Activated T-cell treated with anti-CD3 and anti-CD28 coated beads for 24 hours (primary cell): ENCODE measurements around the gene CEP76.
"Not testable (repeated sequence)": the region's sequence is repeated elsewhere in the genome, so short reads cannot be mapped to it uniquely, and the experiment has no call there.

ENCODE experiments used
- DNase-seq: peaks from one replicate; pipeline ENCODE4 v3.0.0-alpha.2; 2020; ENCODE audit warnings: low read depth

CEP76 gene

GRCh38 chr18:12643756-12644155, 58.8 kb downstream of the CEP76 start:
- DNase-seq, result not testable (repeated sequence)

GRCh38 chr18:12640881-12641200, 61.7 kb downstream of the CEP76 start:
- no peak for DNase-seq

GRCh38 chr18:12639990-12640880, 62.3 kb downstream of the CEP76 start:
- DNase-seq, result no peak

GRCh38 chr18:12638644-12639124, 63.8 kb downstream of the CEP76 start:
- no peak for DNase-seq

GRCh38 chr18:12637901-12638643, 64.5 kb downstream of the CEP76 start:
- no peak for DNase-seq

GRCh38 chr18:12637393-12637792, 65.1 kb downstream of the CEP76 start:
- DNase-seq, result no peak

GRCh38 chr18:12631831-12632477, 70.6 kb downstream of the CEP76 start:
- DNase-seq, result no peak

- DNase-seq, result no peak
These were observed 72.4 kb downstream of the CEP76 start for GRCh38 chr18:12630136-12630535.

- DNase-seq, result no peak
These were observed 73.5 kb downstream of the CEP76 start for GRCh38 chr18:12628706-12629702.

GRCh38 chr18:12627199-12627598, 75.3 kb downstream of the CEP76 start:
- DNase-seq, result not testable (repeated sequence)

- DNase-seq, result no peak
These were observed 77.3 kb downstream of the CEP76 start for GRCh38 chr18:12625241-12625640.
